Measurements from ENCODE around the gene FAM43A. TPM values are rescaled to one million over a fixed set of nuclear protein-coding genes. Genes with fewer than 3 reads are reported as not detected.

The FAM43A gene
- total and polyA plus RNA-seq, 4 donors = 9.7 to 51.7 (median 20.6) TPM

- 40% methylated on average over 6 of the region's 10 CpGs for WGBS (ENCODE audit: insufficient coverage)
- peak in 1 of 6 donors; percentile 63 for DNase-seq (ENCODE audit: low read depth in 4 of 6, low spot score in 6 of 6)
Observed at GRCh38 chr3:194730365-194730764, 44.7 kb downstream of the FAM43A start.

DNA sequence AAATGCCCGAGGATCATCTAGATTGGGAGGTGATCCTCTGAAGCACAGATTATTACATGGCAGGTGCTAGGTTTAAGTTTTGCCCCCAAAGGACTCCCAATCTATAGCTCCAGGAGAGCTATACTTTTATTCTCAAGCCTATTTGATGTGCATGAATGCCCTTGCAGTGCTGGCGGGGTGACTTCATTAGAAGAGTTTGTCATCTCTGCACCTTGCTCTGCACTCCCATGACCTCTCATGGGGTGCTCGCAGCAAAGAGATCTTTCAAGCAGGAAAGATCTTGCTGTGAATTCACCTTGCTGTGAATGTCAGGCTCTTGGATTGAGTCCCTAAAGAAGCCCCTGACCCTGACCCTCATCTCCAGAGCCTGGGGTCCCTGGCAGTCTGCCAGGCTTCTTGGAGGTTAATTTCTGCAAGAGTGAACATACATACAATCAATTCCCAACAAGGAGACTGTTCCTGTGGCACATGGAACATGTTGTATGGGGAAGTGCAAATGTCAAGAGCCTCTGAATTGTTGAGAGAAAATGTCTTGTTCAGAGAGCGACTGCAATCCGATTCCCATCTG lies 45.9 kb downstream of the FAM43A start:
- Histone ChIP-seq H3K4me3 (ENCODE audit: low read depth, low read length) (no peak overlapping the region), H3K27ac (ENCODE audit: low read depth, low read length) (no peak overlapping the region), H3K9me3 (ENCODE audit: control insufficient read depth, insufficient read depth, low read length) (no peaks in the 10 kb centered on the region), H3K4me1 (ENCODE audit: control insufficient read depth, insufficient read depth, low read length) (peaks cover 3% of the 10 kb centered on the region), H3K36me3 (ENCODE audit: control insufficient read depth, insufficient read depth, low read length) (no peaks in the 10 kb centered on the region), H3K27me3 (ENCODE audit: control insufficient read depth, insufficient read depth, low read length) (peaks cover 18% of the 10 kb centered on the region)
- WGBS (ENCODE audit: insufficient coverage) = 81% methylated on average over 2 of the region's 5 CpGs
- no peak for DNase-seq (ENCODE audit: low read depth in 4 of 6, low spot score in 6 of 6)

More at GRCh38 chr3:194730365-194730764, 44.7 kb downstream of the FAM43A start:
- H3K9me3 ChIP-seq (ENCODE audit: control insufficient read depth, insufficient read depth, low read length) = no peaks in the 10 kb centered on the region
- H3K27me3 ChIP-seq (ENCODE audit: control insufficient read depth, insufficient read depth, low read length) = peaks cover 11% of the 10 kb centered on the region
- H3K36me3 ChIP-seq (ENCODE audit: control insufficient read depth, insufficient read depth, low read length) = no peaks in the 10 kb centered on the region
- H3K4me1 ChIP-seq (ENCODE audit: control insufficient read depth, insufficient read depth, low read length) = peaks cover 3% of the 10 kb centered on the region
- H3K27ac ChIP-seq (ENCODE audit: low read depth, low read length) = no peak overlapping the region
- H3K4me3 ChIP-seq (ENCODE audit: low read depth, low read length) = no peak overlapping the region

DNA sequence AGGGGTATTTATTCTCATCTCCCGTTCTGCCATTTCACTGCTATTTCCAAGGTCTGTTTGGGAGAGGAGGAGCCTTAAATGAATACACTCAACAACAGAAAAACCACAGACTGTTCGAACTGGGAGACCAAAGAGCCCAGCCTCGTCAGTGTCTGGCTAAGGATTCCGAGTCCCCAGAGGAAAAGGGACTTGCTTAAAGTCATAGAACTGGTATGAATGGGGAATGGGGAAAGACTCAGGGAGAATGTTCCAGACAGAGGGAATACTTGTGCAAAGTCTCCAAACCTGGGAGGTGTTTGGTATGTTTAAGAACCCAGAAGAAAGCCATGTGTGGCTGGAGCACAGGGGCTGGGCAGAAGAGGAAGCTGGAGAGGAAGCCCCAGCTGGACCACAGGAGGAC lies 46.9 kb downstream of the FAM43A start:
- Histone ChIP-seq H3K36me3 (ENCODE audit: control insufficient read depth, insufficient read depth, low read length) (no peaks in the 10 kb centered on the region), H3K4me3 (ENCODE audit: low read depth, low read length) (no peak overlapping the region), H3K27ac (ENCODE audit: low read depth, low read length) (no peak overlapping the region), H3K4me1 (ENCODE audit: control insufficient read depth, insufficient read depth, low read length) (peaks cover 7% of the 10 kb centered on the region), H3K9me3 (ENCODE audit: control insufficient read depth, insufficient read depth, low read length) (no peaks in the 10 kb centered on the region), H3K27me3 (ENCODE audit: control insufficient read depth, insufficient read depth, low read length) (peaks cover 27% of the 10 kb centered on the region)
- DNase-seq (ENCODE audit: low read depth in 4 of 6, low spot score in 6 of 6) = no peak
- WGBS (ENCODE audit: insufficient coverage) = 68% methylated on average over 3 of the region's 4 CpGs

GRCh38 chr3:194736277-194736895 lies 50.7 kb downstream of the FAM43A start:
- peaks cover 21% of the 10 kb centered on the region for H3K27me3 ChIP-seq (ENCODE audit: control insufficient read depth, insufficient read depth, low read length)
- 88% methylated on average over 6 of the region's 6 CpGs for WGBS (ENCODE audit: insufficient coverage)
- peaks cover 20% of the 10 kb centered on the region for H3K4me1 ChIP-seq (ENCODE audit: control insufficient read depth, insufficient read depth, low read length)
- no peaks in the 10 kb centered on the region for H3K9me3 ChIP-seq (ENCODE audit: control insufficient read depth, insufficient read depth, low read length)
- no peak overlapping the region for H3K27ac ChIP-seq (ENCODE audit: low read depth, low read length)
- DNase-seq (ENCODE audit: low read depth in 4 of 6, low spot score in 6 of 6) = no peak
- no peaks in the 10 kb centered on the region for H3K36me3 ChIP-seq (ENCODE audit: control insufficient read depth, insufficient read depth, low read length)
- H3K4me3 ChIP-seq (ENCODE audit: low read depth, low read length) = no peak overlapping the region

DNA sequence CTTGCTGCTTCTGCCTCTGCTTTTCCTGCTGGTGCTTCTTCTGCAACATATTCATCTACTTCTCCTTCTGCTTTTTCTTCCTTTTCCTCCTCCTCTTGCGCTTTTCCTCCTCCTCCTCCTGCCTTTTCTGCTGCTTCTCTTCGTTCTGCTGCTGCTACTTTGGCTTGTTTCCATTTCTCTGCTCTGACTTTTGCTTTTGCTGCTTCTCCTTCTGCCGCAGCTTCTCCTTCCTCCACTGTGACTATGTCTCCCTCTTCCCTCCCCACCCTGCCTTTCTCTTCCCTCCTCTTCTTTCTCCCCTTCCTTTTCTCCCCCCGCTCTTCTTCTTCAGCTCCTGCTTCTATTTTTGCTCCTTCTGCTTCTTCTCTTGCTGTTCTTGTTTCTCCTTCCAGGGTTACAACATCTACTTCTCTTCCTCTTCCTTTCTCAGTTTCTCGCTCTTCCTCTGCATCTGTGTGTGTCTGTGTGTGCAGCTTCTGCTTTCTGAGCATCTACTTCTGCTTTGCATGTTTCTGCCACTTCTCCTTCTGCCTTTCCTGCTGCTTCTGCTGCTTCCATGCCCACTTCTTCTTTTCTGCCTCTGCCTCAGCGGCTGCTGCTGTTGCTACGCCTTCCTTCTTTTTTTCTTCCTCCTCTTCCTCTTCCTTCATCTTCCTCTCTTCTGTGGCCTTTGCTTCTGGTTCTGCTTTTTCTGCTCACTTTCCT lies 51.4 kb downstream of the FAM43A start:
- WGBS (ENCODE audit: insufficient coverage) = 86% methylated on average over 7 of the region's 7 CpGs
- Histone ChIP-seq H3K36me3 (ENCODE audit: control insufficient read depth, insufficient read depth, low read length) (no peaks in the 10 kb centered on the region), H3K27me3 (ENCODE audit: control insufficient read depth, insufficient read depth, low read length) (peaks cover 21% of the 10 kb centered on the region), H3K9me3 (ENCODE audit: control insufficient read depth, insufficient read depth, low read length) (no peaks in the 10 kb centered on the region), H3K4me1 (ENCODE audit: control insufficient read depth, insufficient read depth, low read length) (peaks cover 20% of the 10 kb centered on the region), H3K4me3 (ENCODE audit: low read depth, low read length) (no peak overlapping the region), H3K27ac (ENCODE audit: low read depth, low read length) (no peak overlapping the region)
- no peak for DNase-seq (ENCODE audit: low read depth in 4 of 6, low spot score in 6 of 6)

Small RNA genes within 50 kb of the gene (small RNA-seq; reads per million reads assigned to genes)
- gene AC046143.2 (ENCODE audit: low replicate concordance) = not detected

Other genes with a start within 250 kb of the FAM43A start
- 100 to 1,000 TPM; 139 to 149 TPM for gene ATP13A3, start 198.9 kb upstream of the FAM43A start, total RNA-seq
- gene ATP13A3, start 198.9 kb upstream of the FAM43A start, polyA plus RNA-seq (ENCODE audit: insufficient read length in 2 of 2) = 10 to 100 TPM; 38.2 to 55.1 TPM
- gene TMEM44, start 52.5 kb upstream of the FAM43A start, total RNA-seq = 10 to 100 TPM; 13.8 TPM
- 10 to 100 TPM; 25.6 to 33.5 TPM for gene TMEM44, start 52.5 kb upstream of the FAM43A start, polyA plus RNA-seq (ENCODE audit: insufficient read length in 2 of 2)
- gene LSG1, start 13.7 kb upstream of the FAM43A start, total RNA-seq = 10 to 100 TPM; 36.5 to 38.6 TPM
- 10 to 100 TPM; 33.2 to 35.7 TPM for gene LSG1, start 13.7 kb upstream of the FAM43A start, polyA plus RNA-seq (ENCODE audit: insufficient read length in 2 of 2)

Measured in spinal cord (tissue), 10 donors.